KOPT-K1 (cell line): Measurements from ENCODE around the gene PPP1R15B.

Source experiments
- H3K27ac ChIP-seq: fragments of 200-600 bp; sonication (generic); 2 replicates; pipeline ENCODE4 v1.5.1; 2016; ENCODE audit warnings: antibody characterized with exemption, mild to moderate bottlenecking, low read depth, low read length; ENCODE audit not compliant: poor library complexity, severe bottlenecking
- H3K36me3 ChIP-seq: fragments of 200-600 bp; sonication (generic); 2 replicates; pipeline ENCODE4 v1.5.1; 2017; ENCODE audit warnings: antibody characterized with exemption, mild to moderate bottlenecking, low read length, moderate library complexity; ENCODE audit not compliant: insufficient read depth
- H3K9me3 ChIP-seq: fragments of 200-600 bp; sonication (generic); 2 replicates; pipeline ENCODE4 v1.5.1; 2017; ENCODE audit warnings: antibody characterized with exemption, low read length, mild to moderate bottlenecking; ENCODE audit not compliant: insufficient read depth, poor library complexity, severe bottlenecking

Gene PPP1R15B

GRCh38 chr1:204448344-204448964 lies 36.8 kb upstream of the PPP1R15B start:
- H3K9me3 ChIP-seq, result no peaks in the 10 kb centered on the region
- no peak overlapping the region for H3K27ac ChIP-seq
- peaks cover 53% of the 10 kb centered on the region for H3K36me3 ChIP-seq

- Histone ChIP-seq H3K36me3 (peaks cover 60% of the 10 kb centered on the region), H3K27ac (no peak overlapping the region)
Measured at GRCh38 chr1:204447736-204448135, 36.1 kb upstream of the PPP1R15B start.

GRCh38 chr1:204447190-204447589 lies 35.6 kb upstream of the PPP1R15B start:
- no peaks in the 10 kb centered on the region for H3K9me3 ChIP-seq
- H3K36me3 ChIP-seq, result peaks cover 66% of the 10 kb centered on the region
- no peak overlapping the region for H3K27ac ChIP-seq

More at GRCh38 chr1:204447736-204448135, 36.1 kb upstream of the PPP1R15B start:
- no peaks in the 10 kb centered on the region for H3K9me3 ChIP-seq

- H3K36me3 ChIP-seq, result peaks cover 72% of the 10 kb centered on the region
- peak overlapping the region; percentile 10 for H3K27ac ChIP-seq
Measured at GRCh38 chr1:204446413-204447111, 34.9 kb upstream of the PPP1R15B start.

GRCh38 chr1:204445860-204446412 lies 34.3 kb upstream of the PPP1R15B start:
- Histone ChIP-seq H3K36me3 (peaks cover 78% of the 10 kb centered on the region), H3K27ac (no peak overlapping the region), H3K9me3 (no peaks in the 10 kb centered on the region)

More at GRCh38 chr1:204446413-204447111, 34.9 kb upstream of the PPP1R15B start:
- no peaks in the 10 kb centered on the region for H3K9me3 ChIP-seq

GRCh38 chr1:204443871-204444581 lies 32.4 kb upstream of the PPP1R15B start:
- peaks cover 79% of the 10 kb centered on the region for H3K36me3 ChIP-seq
- H3K27ac ChIP-seq, result no peak overlapping the region
- H3K9me3 ChIP-seq, result no peaks in the 10 kb centered on the region

GRCh38 chr1:204443260-204443619 lies 31.6 kb upstream of the PPP1R15B start:
- H3K9me3 ChIP-seq, result no peaks in the 10 kb centered on the region
- peaks cover 86% of the 10 kb centered on the region for H3K36me3 ChIP-seq
- H3K27ac ChIP-seq, result no peak overlapping the region

GRCh38 chr1:204442376-204443259 lies 31.0 kb upstream of the PPP1R15B start:
- H3K9me3 ChIP-seq, result no peaks in the 10 kb centered on the region
- H3K36me3 ChIP-seq, result peaks cover 91% of the 10 kb centered on the region
- no peak overlapping the region for H3K27ac ChIP-seq

- Histone ChIP-seq H3K36me3 (peaks cover 85% of the 10 kb centered on the region), H3K9me3 (no peaks in the 10 kb centered on the region), H3K27ac (no peak overlapping the region)
Measured at GRCh38 chr1:204441558-204441957, 29.9 kb upstream of the PPP1R15B start.

GRCh38 chr1:204439621-204440375 lies 28.2 kb upstream of the PPP1R15B start:
- H3K27ac ChIP-seq, result no peak overlapping the region
- H3K36me3 ChIP-seq, result peaks cover 85% of the 10 kb centered on the region
- no peaks in the 10 kb centered on the region for H3K9me3 ChIP-seq

GRCh38 chr1:204438628-204439027 lies 27.0 kb upstream of the PPP1R15B start:
- H3K36me3 ChIP-seq, result peaks cover 86% of the 10 kb centered on the region
- H3K27ac ChIP-seq, result no peak overlapping the region
- H3K9me3 ChIP-seq, result no peaks in the 10 kb centered on the region

- Histone ChIP-seq H3K9me3 (no peaks in the 10 kb centered on the region), H3K36me3 (peaks cover 86% of the 10 kb centered on the region), H3K27ac (no peak overlapping the region)
Measured at GRCh38 chr1:204437796-204438570, 26.4 kb upstream of the PPP1R15B start.

- H3K27ac ChIP-seq, result no peak overlapping the region
- H3K36me3 ChIP-seq, result peaks cover 84% of the 10 kb centered on the region
Measured at GRCh38 chr1:204435872-204436271, 24.3 kb upstream of the PPP1R15B start.

More at GRCh38 chr1:204435872-204436271, 24.3 kb upstream of the PPP1R15B start:
- H3K9me3 ChIP-seq, result no peaks in the 10 kb centered on the region
